Vagina (tissue), 2 donors: ENCODE data around the gene CHD1.

Experiments used
- POLR2A ChIP-seq, 2 donors: fragments of 450-650 bp; IDR thresholded peaks; one replicate each; pipeline ENCODE4 v1.6.1; 2017; ENCODE audit warnings: antibody characterized with exemption in 2 of 2, mild to moderate bottlenecking in 2 of 2, moderate library complexity in 2 of 2
- POLR2AphosphoS5 ChIP-seq, 2 donors: sonication (generic); formaldehyde crosslinking; IDR thresholded peaks; one replicate each; pipeline ENCODE4 v1.9.0; 2017; ENCODE audit warnings: antibody characterized with exemption in 2 of 2, mild to moderate bottlenecking in 2 of 2, low read depth in 1 of 2; ENCODE audit not compliant: insufficient read depth in 1 of 2
- TF ChIP-seq, protein P1 (sequence below), 3 experiments: fragments of 450-650 bp in 2 of 3; fragments of 200-600 bp in 1 of 3; sonication (generic) in 1 of 3; IDR thresholded peaks; one replicate each; pipeline ENCODE4 v1.5.1; 2017 to 2019; ENCODE audit warnings: antibody characterized with exemption in 3 of 3, mild to moderate bottlenecking in 2 of 3, moderate library complexity in 2 of 3

DNA sequence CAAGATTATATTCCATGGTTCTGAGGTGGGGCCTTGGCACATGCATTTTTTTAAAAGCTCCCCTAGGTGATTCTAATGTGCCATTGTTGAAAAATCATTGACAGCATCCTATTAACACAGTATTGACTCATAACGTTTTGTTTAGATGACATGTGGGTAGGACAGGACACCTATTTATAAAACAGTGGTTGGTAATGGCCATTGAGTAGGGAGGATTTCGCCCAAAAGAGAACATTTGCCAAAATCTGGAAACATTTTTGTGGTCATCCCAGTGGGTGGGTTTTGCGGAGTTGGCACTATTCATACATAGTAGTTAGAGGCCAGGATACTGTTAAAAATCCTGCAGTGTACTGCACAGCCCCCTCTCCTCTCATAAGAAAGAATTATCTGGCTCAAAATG lies 6.4 kb upstream of the CHD1 start:
- TF ChIP-seq POLR2A (IDR thresholded peaks at IDR 0.05), result no peak
- TF ChIP-seq, protein P1, sequence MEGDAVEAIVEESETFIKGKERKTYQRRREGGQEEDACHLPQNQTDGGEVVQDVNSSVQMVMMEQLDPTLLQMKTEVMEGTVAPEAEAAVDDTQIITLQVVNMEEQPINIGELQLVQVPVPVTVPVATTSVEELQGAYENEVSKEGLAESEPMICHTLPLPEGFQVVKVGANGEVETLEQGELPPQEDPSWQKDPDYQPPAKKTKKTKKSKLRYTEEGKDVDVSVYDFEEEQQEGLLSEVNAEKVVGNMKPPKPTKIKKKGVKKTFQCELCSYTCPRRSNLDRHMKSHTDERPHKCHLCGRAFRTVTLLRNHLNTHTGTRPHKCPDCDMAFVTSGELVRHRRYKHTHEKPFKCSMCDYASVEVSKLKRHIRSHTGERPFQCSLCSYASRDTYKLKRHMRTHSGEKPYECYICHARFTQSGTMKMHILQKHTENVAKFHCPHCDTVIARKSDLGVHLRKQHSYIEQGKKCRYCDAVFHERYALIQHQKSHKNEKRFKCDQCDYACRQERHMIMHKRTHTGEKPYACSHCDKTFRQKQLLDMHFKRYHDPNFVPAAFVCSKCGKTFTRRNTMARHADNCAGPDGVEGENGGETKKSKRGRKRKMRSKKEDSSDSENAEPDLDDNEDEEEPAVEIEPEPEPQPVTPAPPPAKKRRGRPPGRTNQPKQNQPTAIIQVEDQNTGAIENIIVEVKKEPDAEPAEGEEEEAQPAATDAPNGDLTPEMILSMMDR (IDR thresholded peaks at IDR 0.05), result no peak
- TF ChIP-seq POLR2AphosphoS5 (IDR thresholded peaks at IDR 0.05; ENCODE audit: insufficient read depth in 1 of 2, low read depth in 1 of 2), result no peak
